ENCODE results near the gene CENPP.
A peak's percentile ranks its signal among the peaks of the same experiment; 100 is the strongest.
"Not testable (repeated sequence)": the region's sequence is repeated elsewhere in the genome, so short reads cannot be mapped to it uniquely, and the experiment has no call there.

The CENPP gene

DNA sequence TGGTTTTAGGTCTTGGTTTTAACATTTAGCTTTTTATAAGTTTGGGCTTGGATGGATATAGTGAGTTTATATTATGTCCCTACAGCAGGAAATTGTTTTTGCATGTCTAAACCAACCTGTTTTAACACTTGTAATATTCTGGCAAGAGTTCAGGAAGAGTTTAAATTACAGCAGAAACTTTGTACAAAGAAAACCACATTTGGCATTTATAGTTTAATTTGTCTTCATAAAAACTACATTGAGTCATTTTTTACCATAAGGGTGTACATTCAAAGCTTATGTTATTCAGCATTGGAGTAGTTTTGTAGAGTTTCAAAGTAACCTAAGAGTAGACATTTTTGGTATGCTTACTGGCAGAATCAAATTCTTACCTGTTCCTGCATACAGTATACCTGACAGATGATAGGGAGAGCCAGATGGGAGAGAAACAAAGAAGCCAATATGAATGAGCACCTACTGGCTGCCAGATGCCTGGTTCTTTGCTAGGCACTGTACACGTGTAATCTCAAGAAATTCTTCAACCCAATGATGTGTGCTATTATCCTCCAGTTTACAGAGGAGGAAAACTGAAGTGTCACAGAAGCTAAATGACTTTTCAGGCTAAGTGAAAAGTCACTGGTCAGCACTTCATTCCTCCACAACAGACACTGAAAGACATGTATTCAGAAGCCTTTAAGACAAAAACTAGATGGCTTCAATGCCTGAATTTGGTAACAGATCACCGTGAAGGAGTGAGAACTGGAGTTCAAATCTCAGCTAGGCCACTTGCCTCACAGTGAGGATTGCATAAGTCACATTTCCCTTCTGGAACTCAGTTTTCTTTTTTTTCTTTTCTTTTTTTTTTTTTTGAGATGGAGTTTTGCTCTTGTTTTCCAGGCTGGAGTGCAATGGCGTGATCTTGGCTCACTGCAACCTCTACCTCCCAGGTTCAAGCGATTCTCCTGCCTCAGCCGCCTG, 235.9 kb downstream of the CENPP start:
- no peak overlapping the region for H2AFZ ChIP-seq (ENCODE audit: low read length, unreplicated experiment)
- no peaks in the 10 kb centered on the region for H3K36me3 ChIP-seq (ENCODE audit: insufficient read depth, low read length)
- H3K79me2 ChIP-seq (ENCODE audit: control insufficient read depth, insufficient read depth, low read length, unreplicated experiment): no peaks in the 10 kb centered on the region
- no peaks in the 10 kb centered on the region for H3K4me1 ChIP-seq (ENCODE audit: control insufficient read depth, insufficient read depth, low read length, unreplicated experiment)
- H3K27me3 ChIP-seq (ENCODE audit: insufficient read depth, low read length): no peaks in the 10 kb centered on the region
- H3K4me3 ChIP-seq (ENCODE audit: low read depth, low read length): no peak overlapping the region
- no peak overlapping the region for H3K27ac ChIP-seq (ENCODE audit: low read depth, low read length)

DNA sequence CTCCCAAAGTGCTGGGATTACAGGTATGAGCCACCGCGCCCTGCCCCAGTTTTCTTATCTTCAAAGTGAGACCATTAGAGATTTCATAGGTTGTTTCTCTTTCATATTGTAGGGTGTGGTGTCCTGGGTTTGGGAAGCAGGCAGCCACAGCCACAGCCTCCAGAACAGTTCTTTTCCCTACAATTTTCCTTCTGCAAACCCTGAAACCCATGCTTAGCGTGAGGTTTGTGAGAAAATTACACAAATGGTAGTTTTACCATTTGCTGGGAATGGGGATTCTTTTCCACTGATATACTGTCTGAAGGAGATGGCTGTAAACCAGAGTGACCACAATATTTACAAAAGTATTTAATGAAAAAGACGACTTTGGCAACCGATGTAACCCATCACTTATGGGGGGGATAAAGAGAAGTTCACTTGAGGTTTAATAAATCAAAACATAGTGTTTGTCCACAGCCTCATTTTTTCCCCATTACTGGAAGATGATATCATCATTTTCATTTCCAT, 236.8 kb downstream of the CENPP start:
- H3K79me2 ChIP-seq (ENCODE audit: control insufficient read depth, insufficient read depth, low read length, unreplicated experiment): no peaks in the 10 kb centered on the region
- no peak overlapping the region for H3K27ac ChIP-seq (ENCODE audit: low read depth, low read length)
- H2AFZ ChIP-seq (ENCODE audit: low read length, unreplicated experiment): no peak overlapping the region
- H3K27me3 ChIP-seq (ENCODE audit: insufficient read depth, low read length): no peaks in the 10 kb centered on the region
- no peaks in the 10 kb centered on the region for H3K4me1 ChIP-seq (ENCODE audit: control insufficient read depth, insufficient read depth, low read length, unreplicated experiment)
- no peak overlapping the region for H3K4me3 ChIP-seq (ENCODE audit: low read depth, low read length)
- no peaks in the 10 kb centered on the region for H3K36me3 ChIP-seq (ENCODE audit: insufficient read depth, low read length)

DNA sequence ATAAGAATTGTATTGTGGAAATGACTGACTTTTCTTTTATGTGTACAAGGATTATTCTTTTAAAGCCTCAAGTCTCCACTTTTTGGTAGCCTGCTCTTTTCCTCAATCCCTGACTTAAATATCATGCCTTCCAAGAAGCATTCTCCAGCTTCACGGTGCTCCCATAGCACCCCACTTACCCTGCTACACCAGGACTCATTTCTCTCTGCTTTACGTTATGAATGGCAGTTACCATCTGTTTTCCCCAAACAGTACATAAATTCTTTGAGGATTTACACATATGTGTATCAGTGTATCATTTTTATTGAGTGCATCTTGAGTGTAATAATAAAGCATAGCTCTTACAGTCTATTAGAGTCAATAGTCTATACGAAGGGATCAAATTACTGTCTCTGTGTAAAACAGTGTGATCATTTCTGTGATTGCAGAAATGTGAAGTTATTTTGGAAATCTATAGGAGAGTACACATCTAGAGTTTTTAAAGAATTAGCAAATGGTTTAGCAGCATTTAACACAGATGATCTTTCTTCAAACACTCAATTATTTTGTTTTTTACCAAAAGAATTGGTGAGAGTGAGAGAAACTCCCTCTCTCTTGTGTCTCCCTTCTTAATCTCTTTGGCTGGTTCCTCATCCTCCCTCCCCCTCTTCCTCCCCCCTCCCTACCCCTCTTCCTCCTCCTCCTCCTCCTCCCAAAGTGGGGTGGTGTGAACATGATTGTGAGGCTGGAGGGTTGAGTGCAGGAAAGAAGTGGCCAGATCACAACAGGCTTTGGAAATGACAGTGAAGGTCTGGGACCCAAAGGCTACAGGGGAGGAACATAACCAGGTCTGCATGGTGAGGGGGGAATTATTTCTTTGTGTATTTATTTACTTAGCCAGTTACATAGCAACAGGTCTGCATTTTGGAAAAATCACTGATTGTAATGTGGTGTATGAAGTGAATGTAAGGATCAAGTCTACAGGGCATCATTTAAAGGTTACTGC, 237.7 kb downstream of the CENPP start:
- no peak overlapping the region for H3K4me3 ChIP-seq (ENCODE audit: low read depth, low read length)
- H3K27me3 ChIP-seq (ENCODE audit: insufficient read depth, low read length): no peaks in the 10 kb centered on the region
- no peak overlapping the region for H2AFZ ChIP-seq (ENCODE audit: low read length, unreplicated experiment)
- H3K27ac ChIP-seq (ENCODE audit: low read depth, low read length): no peak overlapping the region
- H3K79me2 ChIP-seq (ENCODE audit: control insufficient read depth, insufficient read depth, low read length, unreplicated experiment): no peaks in the 10 kb centered on the region
- H3K36me3 ChIP-seq (ENCODE audit: insufficient read depth, low read length): no peaks in the 10 kb centered on the region
- H3K4me1 ChIP-seq (ENCODE audit: control insufficient read depth, insufficient read depth, low read length, unreplicated experiment): no peaks in the 10 kb centered on the region

DNA sequence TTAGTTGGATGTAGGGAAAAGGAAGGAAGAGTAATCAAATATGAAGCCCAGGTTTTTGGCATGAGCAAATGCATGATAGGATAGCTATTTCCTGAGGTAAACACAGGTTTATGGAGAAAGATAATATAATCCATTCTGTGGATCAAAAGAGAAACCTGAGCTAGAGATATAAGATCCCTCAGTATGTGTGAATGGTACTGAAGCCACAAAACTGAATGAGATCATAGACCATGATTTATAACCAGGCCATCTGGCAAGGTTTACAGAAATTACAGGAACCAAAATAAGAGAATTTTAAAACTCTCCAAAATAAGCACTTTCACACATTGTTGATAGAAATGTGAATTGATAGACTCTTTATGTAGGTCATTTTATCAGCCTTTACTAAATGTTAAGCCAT, 238.8 kb downstream of the CENPP start:
- no peaks in the 10 kb centered on the region for H3K79me2 ChIP-seq (ENCODE audit: control insufficient read depth, insufficient read depth, low read length, unreplicated experiment)
- H2AFZ ChIP-seq (ENCODE audit: low read length, unreplicated experiment): no peak overlapping the region
- H3K4me1 ChIP-seq (ENCODE audit: control insufficient read depth, insufficient read depth, low read length, unreplicated experiment): no peaks in the 10 kb centered on the region
- no peaks in the 10 kb centered on the region for H3K36me3 ChIP-seq (ENCODE audit: insufficient read depth, low read length)
- H3K27ac ChIP-seq (ENCODE audit: low read depth, low read length): no peak overlapping the region
- H3K27me3 ChIP-seq (ENCODE audit: insufficient read depth, low read length): no peaks in the 10 kb centered on the region
- H3K4me3 ChIP-seq (ENCODE audit: low read depth, low read length): no peak overlapping the region

DNA sequence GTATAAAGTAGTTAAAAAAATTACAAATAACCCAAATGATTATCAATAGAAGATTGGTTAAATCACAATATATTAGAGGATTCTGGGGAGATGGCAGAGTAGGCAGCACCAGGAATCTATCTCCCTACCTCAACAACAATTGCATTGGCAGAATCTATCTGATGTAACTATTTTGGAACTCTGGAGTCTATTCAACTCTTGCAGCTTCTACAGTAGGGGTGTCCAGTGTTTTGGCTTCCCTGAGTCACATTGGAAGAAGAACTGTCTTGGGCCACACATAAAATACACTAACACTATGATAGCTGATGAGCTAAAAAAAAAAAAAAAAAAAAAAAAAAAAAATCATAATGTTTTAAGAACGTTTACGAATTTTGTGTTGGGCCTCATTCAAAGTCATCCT, 239.2 kb downstream of the CENPP start:
- H3K27ac ChIP-seq (ENCODE audit: low read depth, low read length): no peak overlapping the region
- H3K4me3 ChIP-seq (ENCODE audit: low read depth, low read length): no peak overlapping the region
- H3K27me3 ChIP-seq (ENCODE audit: insufficient read depth, low read length): no peaks in the 10 kb centered on the region
- no peak overlapping the region for H2AFZ ChIP-seq (ENCODE audit: low read length, unreplicated experiment)
- no peaks in the 10 kb centered on the region for H3K79me2 ChIP-seq (ENCODE audit: control insufficient read depth, insufficient read depth, low read length, unreplicated experiment)
- no peaks in the 10 kb centered on the region for H3K36me3 ChIP-seq (ENCODE audit: insufficient read depth, low read length)
- no peaks in the 10 kb centered on the region for H3K4me1 ChIP-seq (ENCODE audit: control insufficient read depth, insufficient read depth, low read length, unreplicated experiment)

DNA sequence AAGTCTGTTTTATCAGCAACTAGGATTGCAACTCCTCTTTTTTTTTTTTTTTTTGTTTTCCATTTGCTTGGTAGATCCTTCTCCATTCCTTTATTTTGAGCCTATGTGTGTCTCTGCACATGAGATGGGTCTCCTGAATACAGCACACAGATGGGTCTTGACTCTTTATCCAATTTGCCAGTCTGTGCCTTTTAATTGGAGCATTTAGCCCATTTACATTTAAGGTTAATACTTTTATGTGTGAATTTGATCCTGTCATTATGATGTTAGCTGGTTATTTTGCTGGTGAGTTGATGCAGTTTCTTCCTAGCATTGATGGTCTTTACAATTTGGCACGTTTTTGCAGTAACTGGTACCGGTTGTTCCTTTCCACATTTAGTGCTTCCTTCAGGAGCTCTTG, 246.1 kb downstream of the CENPP start:
- H3K4me3 ChIP-seq (ENCODE audit: low read depth, low read length); H3K36me3 ChIP-seq (ENCODE audit: insufficient read depth, low read length); H3K79me2 ChIP-seq (ENCODE audit: control insufficient read depth, insufficient read depth, low read length, unreplicated experiment); H3K27me3 ChIP-seq (ENCODE audit: insufficient read depth, low read length); H3K27ac ChIP-seq (ENCODE audit: low read depth, low read length); H2AFZ ChIP-seq (ENCODE audit: low read length, unreplicated experiment); H3K4me1 ChIP-seq (ENCODE audit: control insufficient read depth, insufficient read depth, low read length, unreplicated experiment): not testable (repeated sequence)

DNA sequence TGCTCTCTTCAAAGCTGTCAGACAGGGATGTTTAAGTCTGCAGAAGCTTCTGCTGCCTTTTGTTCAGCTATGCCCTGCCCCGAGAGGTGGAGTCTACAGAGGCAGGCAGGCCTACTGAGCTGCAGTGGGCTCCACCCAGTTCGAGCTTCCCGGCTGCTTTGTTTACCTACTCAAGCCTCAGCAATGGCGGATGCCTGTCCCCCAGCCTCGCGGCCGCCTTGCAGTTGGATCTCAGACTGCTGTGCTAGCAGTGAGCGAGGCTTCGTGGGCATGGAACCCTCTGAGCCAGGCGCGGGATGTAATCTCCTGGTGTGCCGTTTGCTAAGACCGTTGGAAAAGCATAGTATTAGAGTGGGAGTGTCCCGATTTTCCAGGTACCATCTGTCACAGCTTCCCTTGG, 247.9 kb downstream of the CENPP start:
- H3K27ac ChIP-seq (ENCODE audit: low read depth, low read length); H3K4me1 ChIP-seq (ENCODE audit: control insufficient read depth, insufficient read depth, low read length, unreplicated experiment); H3K79me2 ChIP-seq (ENCODE audit: control insufficient read depth, insufficient read depth, low read length, unreplicated experiment); H3K36me3 ChIP-seq (ENCODE audit: insufficient read depth, low read length); H3K4me3 ChIP-seq (ENCODE audit: low read depth, low read length); H2AFZ ChIP-seq (ENCODE audit: low read length, unreplicated experiment); H3K27me3 ChIP-seq (ENCODE audit: insufficient read depth, low read length): not testable (repeated sequence)

DNA sequence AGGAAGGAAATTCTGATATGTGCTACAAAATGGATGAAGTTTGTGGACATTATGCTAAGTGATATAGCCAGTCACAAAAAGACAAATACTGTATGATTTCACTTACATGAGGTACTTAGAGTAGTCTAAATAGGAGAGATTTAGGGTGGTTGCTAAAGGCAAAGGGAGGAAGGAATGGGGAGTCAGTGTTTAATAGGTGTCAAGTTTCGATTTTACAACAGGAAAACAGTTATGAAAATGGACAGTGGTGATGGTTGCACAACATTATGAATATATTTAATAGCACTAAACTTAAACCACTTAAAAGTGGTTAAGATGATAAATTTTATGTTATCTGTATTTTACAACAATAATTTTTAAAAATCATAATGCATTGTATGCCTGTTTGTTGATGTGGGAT, 250.4 kb downstream of the CENPP start:
- Histone ChIP-seq H3K27ac (ENCODE audit: low read depth, low read length) (no peak overlapping the region), H3K27me3 (ENCODE audit: insufficient read depth, low read length) (no peaks in the 10 kb centered on the region), H3K79me2 (ENCODE audit: control insufficient read depth, insufficient read depth, low read length, unreplicated experiment) (no peaks in the 10 kb centered on the region), H2AFZ (ENCODE audit: low read length, unreplicated experiment) (no peak overlapping the region), H3K36me3 (ENCODE audit: insufficient read depth, low read length) (no peaks in the 10 kb centered on the region), H3K4me1 (ENCODE audit: control insufficient read depth, insufficient read depth, low read length, unreplicated experiment) (no peaks in the 10 kb centered on the region), H3K4me3 (ENCODE audit: low read depth, low read length) (no peak overlapping the region)

DNA sequence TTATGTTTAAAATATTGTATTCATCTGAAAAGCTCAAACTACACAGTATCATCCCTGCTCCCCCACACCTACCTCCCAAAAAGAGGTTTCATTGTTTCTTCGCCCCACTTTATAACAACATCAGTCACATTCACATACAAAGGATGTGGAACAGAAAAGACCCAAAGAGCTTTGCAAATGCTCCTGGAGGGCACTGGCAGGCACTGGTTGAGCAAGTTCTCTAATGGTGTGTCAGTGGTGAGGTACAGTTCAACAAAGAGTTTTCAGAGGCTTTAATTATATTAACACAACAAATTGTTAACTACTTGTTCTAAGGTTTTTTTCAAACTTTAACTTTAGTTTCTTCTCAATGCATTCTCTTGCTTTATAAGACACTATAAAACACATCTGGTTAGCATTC, 264.2 kb downstream of the CENPP start:
- Histone ChIP-seq H3K27ac (ENCODE audit: low read depth, low read length) (no peak overlapping the region), H3K79me2 (ENCODE audit: control insufficient read depth, insufficient read depth, low read length, unreplicated experiment) (no peaks in the 10 kb centered on the region), H3K4me3 (ENCODE audit: low read depth, low read length) (no peak overlapping the region), H3K4me1 (ENCODE audit: control insufficient read depth, insufficient read depth, low read length, unreplicated experiment) (peaks cover 6% of the 10 kb centered on the region), H2AFZ (ENCODE audit: low read length, unreplicated experiment) (peak overlapping the region; percentile 64), H3K27me3 (ENCODE audit: insufficient read depth, low read length) (no peaks in the 10 kb centered on the region), H3K36me3 (ENCODE audit: insufficient read depth, low read length) (no peaks in the 10 kb centered on the region)

DNA sequence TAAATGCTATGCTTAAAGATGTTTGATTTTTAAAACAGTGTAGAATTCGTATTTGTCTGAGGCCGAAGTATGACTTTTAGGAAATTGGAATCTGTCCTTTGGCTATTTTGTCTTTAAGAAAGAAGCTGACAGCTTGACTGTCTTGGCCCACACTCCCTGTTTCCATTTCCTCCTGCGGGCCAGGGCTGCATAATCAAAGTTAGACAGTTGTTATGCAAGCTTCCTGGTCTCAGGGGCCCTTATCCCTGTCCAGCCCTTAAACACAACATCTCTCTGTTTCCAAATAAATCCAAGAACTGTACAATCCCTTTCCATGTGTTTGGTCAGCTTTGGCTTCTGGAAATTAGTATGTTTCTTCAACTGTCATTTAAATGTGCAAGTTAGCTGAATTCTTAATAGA, 264.6 kb downstream of the CENPP start:
- Histone ChIP-seq H3K4me3 (ENCODE audit: low read depth, low read length) (no peak overlapping the region), H2AFZ (ENCODE audit: low read length, unreplicated experiment) (peak overlapping the region; percentile 64), H3K4me1 (ENCODE audit: control insufficient read depth, insufficient read depth, low read length, unreplicated experiment) (peaks cover 6% of the 10 kb centered on the region), H3K27me3 (ENCODE audit: insufficient read depth, low read length) (no peaks in the 10 kb centered on the region), H3K79me2 (ENCODE audit: control insufficient read depth, insufficient read depth, low read length, unreplicated experiment) (no peaks in the 10 kb centered on the region), H3K36me3 (ENCODE audit: insufficient read depth, low read length) (no peaks in the 10 kb centered on the region), H3K27ac (ENCODE audit: low read depth, low read length) (no peak overlapping the region)
